NCI-H2107 treated with DMSO at 0.1 percent for 48 hours (cell line): ENCODE results near the gene HMGCS1.
"Not testable (repeated sequence)": the region's sequence is repeated elsewhere in the genome, so short reads cannot be mapped to it uniquely, and the experiment has no call there.

Source experiments
- DNase-seq: peaks from one replicate; lab custom pipeline; 2025; ENCODE audit not compliant: unreplicated experiment; lab: John Stamatoyannopoulos, UW

The HMGCS1 gene

DNA sequence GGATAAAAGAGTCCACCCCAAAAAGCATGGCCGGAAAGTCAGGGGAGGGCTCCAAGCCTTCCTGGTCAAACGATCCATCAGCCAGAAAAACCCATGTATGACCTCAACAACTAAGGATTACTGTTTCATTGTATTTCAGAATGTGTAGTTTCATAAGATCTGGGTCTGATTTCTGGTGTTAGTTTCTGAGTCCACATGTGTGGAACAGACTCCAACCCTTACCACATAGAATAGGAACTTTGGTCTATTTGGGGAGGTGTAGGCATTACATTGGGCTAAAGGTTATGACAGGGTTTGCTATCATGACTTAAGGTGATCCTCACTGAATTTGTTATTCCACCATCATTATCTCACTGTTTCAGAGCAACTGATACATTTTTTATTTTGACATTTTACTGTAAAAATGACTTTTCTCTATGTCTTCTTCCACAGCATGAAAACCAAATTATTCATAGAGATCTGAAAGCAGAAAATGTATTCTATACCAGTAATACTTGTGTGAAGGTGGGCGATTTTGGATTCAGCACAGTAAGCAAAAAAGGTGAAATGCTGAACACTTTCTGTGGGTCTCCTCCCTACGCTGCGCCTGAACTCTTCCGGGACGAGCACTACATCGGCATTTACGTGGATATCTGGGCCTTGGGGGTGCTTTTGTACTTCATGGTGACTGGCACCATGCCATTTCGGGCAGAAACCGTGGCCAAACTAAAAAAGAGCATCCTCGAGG, 33.5 kb downstream of the HMGCS1 start:
- DNase-seq, result no peak

DNA sequence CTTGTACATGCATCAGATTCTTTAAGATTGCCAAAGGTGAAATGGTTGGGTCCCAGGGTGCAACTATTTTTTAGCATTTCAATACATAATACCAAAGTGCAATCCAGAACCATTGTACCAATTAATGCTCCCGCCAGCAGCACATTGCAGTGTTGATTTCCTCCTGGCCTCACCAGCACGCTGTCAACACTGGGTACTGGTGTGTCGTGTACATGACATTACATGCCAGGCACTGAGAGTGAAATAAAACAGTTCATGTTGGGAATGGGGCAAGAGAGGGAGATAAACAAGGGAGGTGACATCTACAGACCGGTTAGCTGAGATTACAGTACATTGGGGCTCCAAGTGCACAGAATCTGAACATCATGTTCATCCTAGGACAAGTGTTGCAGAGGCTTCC, 37.8 kb downstream of the HMGCS1 start:
- no peak for DNase-seq

DNA sequence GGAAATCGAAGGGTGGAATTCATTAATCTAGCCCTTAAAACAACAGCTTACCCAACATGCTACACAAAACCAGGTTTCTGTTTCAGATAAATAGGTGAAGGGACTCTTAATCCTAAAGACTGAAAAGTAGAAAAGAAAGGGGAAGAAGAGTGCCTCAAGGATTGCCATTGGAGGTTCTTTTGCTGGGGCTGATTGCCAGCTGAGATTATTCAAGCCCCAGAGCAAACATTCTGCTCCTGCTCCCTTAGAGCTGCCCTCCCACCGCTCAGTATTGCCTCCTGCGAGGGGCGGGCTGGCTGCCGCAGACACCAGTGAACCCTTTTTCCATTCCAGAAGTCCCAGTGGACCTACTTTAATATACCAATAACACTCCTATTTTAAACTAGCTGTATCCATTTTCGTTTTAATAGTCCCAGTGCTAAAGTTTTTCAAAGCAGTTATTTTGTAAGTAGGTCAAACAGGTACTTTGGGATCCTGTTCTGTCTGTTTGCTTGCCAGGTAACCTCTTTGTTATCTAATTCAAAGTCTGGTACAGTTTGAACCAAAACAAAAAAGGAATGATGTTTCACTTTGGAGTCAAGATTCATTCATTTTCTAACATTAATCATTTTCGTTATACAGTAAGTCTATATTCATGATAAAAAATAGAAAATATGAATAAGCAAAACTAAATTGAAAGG, 38.6 kb downstream of the HMGCS1 start:
- DNase-seq, result no peak

DNA sequence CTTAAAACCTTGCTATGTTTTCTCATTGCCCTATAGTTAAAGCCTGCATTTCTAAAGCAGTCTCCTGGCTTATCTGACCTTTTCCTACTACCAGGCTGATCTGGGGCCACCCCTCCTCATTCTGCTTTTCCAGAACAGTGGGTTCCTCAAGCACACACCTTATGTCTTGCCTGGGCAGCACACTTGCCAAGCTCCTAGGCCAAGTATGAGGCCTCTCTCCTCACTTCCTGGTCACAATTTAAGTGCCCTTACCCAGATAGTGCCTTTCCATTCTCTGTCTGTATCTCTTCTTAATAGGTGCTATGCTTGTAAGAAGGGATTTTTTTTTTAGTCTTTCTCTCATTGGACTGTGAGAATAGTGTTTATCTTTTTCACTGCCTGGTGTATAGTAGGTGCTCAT, 39.7 kb downstream of the HMGCS1 start:
- DNase-seq, result no peak

DNA sequence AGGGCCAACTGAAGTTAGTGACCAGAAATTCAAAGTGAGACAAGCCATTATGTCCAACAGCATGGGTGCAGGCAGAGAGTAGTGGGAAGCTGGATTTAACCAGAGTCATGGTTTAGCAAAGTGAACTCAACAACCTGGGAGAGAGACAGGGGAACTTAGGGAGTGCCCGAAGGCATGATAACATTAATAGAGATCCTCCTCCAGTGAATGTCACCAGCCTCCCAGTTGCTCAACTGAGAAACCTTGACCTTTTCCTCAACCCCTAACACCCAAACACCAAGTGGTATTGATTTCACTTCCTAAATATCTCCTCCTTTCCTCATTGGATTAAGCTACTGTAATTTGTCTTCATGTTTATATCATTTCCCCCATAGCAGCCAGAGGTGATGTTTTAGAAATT, 42.6 kb downstream of the HMGCS1 start:
- no peak for DNase-seq

DNA sequence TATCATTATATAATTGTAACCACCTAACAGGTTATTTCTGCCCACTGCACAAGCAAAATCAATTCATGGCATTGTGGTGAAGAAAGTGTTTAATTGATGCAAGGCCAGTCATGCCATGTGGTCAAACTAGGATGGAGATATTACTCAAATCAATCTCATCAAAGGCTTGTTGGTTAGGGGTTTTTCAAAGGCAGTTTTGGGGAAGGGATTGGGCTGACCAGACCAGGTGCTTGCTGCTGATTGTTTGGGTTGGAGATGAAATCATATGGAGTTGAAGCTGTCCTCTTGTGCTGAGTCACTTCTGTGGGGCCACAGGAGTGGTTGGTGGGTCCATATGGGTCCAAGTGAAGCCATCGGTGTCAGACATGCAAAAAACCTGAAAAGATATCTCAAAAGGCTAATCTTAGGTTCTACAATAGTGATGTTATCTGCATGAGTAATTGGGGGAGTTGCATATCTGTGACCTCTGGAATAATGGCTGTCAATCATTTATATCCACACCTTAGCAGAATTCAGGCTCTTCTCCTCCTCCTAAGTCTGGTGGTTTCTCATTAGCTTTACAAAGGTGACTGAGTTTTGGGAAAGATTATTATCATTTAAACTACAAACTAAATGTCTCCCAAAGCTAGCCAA, 44.9 kb downstream of the HMGCS1 start:
- DNase-seq, result no peak

DNA sequence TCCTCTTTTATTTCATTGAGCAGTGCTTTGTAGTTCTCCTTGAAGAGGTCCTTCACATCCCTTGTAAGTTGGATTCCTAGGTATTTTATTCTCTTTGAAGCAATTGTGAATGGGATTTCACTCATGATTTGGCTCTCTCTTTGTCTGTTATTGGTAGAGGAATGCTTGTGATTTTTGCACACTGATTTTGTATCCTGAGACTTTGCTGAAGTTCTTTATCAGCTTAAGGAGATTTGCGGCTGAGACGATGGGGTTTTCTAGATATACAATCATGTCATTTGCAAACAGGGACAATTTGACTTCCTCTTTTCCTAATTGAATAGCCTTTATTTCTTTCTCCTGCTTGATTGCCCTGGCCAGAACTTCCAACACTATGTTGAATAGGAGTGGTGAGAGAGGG, 50.9 kb downstream of the HMGCS1 start:
- DNase-seq, result not testable (repeated sequence)

DNA sequence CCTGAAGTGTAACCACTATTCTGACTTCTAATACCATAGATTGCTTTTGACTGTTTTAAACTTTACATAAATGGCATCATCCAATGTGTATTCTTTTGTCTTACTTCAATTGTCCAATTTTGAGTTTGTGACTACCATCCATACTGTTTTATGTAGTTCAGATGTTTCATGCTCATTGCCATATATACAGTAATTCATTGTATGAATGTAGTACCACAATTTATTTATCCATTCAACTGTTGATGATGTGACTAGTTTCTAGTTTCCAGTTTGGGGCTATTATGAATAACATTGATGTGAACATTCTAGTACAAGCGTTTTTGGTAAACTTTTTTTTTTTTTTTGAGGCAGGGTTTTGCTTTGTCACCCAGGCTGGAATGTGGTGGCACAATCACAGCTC, 55.1 kb downstream of the HMGCS1 start:
- no peak for DNase-seq

DNA sequence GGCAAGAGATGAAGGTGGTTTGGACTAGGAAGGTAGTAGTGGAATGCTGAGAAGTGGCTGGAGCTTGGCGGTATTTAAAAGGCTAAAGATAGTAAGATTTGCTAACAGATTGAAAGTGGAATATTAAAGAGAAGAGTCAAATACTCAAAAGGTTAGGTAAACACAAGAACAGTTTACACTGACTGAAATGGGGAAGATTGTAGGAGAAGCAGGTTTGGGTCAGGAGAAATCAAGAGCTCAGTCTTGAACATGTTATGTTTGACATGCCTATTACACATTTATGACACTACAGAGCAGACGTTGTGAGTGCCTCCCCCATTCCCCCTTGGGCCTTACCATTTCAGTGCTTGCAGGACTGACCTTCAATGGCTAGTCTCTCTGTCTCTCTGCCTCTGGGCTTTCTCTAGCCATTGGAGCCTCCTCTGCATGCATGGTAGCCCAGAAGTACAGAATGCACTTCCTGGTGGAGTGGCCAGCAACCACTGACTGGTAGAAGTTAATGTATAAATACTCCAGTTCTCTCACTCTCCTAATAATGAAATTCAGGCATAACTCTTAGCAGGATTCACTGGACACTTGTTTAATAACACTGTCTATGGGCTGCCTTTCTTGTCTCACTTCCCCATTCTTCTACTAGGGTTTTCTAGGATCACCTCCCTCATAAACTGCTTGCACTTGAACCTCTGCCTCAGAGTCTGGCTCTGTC, 56.8 kb downstream of the HMGCS1 start:
- no peak for DNase-seq

DNA sequence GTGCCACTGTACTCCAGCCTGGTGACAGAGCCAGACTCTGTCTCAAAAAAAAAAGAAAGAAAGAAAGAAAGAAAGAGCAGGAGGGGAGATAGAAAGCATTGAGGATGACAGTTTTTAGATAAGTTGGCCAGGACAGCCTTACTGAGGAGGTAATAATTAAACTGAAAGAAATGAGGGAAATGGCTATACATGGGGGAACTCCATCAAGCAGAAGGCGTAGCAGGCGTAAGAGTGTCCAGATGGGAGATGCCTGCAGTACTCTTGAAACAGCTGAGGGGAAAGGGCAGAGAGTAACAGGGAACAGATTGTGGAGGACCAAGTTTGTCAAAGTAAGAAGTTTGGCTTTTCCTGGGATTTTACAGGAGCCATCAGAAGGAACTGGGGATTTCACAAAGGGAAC, 57.5 kb downstream of the HMGCS1 start:
- no peak for DNase-seq

DNA sequence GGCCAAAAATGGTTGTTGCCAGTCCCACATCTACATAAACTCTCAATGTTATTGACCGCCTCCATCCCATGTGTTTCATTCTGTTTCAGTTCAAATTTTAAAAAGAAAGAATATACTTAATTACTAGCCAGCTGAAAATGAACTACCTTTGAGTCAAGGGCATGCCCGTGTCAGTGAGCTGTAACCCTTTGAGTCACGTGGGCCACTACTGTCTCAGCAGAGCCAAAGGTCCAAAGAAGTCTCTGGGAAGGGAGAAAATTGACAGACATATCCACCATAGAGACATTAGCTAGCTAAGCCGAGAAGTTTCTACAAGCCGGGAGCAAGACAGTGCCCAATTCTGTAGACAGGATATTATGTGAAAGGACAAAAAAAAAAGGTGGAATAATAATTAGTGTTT, 61.5 kb downstream of the HMGCS1 start:
- DNase-seq, result no peak

DNA sequence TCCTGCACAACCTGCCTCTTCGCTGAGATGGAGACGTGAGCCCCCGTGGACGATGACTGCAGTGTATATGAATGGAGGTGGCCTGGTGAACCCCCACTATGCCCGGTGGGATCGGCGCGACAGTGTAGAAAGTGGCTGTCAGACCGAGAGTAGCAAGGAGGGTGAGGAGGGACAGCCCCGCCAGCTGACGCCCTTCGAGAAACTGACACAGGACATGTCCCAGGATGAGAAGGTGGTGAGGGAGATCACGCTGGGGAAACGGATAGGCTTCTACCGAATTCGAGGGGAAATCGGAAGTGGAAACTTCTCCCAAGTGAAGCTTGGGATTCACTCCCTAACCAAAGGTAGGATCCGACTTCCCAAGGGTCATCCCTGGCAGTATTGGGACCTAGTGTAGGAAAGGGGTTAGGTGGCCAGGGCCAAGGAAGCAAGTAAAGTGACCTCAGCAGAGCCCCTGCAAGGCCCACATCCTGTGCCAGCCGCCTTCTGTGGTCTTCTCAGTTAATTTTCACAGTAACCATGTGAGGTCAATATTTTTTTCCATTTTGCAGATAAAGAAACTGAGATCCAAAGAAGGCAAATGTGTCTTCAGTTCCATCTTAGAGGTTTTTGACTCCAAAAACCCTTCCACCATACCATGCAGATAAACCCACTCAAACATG, 67.4 kb downstream of the HMGCS1 start:
- DNase-seq, result no peak

DNA sequence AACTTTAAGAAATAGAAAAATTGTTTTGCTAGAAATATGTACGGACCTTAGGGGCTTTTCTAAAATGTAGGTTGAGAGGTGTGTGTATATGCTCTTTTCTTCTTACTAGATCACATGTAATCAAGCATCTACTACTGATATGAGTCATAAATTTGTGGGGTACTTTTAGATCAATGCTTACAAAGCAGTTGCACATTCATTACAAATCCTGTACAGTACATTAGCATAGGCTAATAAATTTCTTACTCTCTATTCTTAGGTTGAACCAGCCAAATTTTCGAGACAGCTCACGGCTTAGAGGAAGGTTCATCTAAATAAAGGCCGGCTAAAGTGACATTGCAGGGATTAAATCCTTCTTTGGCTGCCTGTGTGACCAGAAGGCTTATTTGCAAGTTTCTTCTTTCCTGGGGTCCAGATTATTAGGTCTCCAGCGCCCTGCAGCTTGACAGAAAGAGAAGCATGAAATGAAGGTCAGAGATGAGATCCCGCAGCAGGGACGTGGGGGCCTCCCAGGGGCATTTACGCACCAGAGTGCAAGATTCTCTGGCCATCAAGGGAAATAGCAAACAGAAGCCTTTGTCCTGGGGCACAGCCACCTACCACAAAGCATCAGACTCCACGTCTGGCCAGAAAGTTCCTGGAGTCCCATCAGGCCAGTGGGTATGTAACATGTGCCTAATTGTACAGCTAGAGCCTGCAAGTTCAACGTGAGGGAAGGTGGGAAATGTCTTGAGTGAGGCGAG, 68.2 kb downstream of the HMGCS1 start:
- DNase-seq, result no peak

DNA sequence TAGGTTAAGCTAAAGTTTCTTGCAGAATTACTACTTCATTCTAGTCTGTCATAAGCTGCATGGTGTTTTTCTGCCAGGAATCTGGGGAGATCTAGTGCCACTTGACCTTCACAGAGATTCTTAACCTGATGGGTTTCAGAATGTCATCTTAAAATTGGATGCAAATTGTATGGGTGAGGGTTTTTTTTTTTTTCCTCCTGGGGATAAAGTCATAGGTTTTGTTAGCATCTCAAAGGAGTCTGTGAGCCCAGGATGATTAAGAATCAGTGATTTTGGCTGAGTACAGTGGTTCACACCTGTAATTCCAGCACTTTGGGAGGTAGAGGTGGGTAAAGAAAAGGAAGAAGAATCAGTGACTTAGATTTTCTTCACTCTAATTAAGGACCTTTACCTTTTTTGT, 69.9 kb downstream of the HMGCS1 start:
- no peak for DNase-seq

DNA sequence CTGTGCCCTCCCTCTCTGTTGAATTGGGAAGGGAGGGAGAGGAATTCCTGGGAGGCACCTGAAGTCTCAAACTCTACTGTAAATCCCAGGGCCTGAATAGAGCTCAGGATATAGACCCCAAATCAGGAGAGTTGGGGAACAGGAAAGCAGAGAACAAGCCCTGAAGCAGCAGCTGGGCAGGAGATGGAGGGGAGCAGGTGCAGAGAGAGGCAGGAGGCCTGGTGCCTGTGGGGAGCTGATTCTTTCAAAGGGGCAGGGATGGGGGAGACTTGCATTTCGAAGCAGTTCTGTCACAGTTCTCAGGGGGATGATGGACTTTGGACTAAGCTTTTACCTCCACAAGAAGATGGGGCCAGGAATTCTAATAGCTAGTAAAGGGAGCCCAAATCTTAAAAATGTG, 71.0 kb downstream of the HMGCS1 start:
- no peak for DNase-seq
